Cerebellar nuclear complex (tissue), 1 donor: ENCODE data around the gene KLHL18.
A peak's percentile ranks its signal among the peaks of the same experiment; 100 is the strongest.
"Not testable (repeated sequence)": the region's sequence is repeated elsewhere in the genome, so short reads cannot be mapped to it uniquely, and the experiment has no call there.

Source experiments
- DNase-seq, 2 experiments: peaks; one replicate each; lab custom pipeline; 2025; lab: John Stamatoyannopoulos, UW

KLHL18 gene

DNA sequence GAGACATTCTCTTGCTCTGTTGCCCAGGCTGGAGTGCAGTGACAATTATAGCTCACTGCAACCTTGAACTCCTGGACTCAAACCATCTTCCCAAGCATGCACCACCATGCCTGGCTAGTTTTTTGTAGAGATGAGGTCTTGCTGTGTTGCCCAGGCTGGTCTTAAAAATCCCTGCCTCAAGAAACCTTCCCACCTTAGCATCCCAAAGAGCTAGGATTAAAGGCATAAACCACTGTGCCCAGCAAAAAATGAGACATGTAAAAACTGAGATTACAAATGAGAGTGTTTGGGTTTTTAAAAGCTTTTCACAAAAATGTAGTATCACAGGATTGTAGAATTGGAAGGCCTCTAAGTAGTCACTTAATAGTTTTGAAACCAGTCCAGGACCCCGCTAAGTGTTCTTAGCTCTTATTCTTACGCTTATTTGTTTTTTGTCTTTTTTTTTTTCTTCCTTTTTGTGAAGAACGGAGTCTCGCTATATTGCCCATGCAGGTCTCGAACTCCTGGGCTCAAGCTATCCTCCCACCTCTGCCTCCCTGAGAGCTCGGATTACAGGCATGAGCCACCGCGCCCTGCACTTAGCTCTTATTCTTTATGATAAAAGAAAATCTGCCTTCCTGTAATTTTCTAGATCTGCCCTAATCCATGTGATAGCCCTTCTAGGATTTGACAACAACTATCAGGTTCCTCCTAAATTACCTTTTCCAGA lies 31.5 kb downstream of the KLHL18 start:
- DNase-seq: no peak

GRCh38 chr3:47315069-47315647 lies 32.4 kb downstream of the KLHL18 start:
- DNase-seq: no peak

DNA sequence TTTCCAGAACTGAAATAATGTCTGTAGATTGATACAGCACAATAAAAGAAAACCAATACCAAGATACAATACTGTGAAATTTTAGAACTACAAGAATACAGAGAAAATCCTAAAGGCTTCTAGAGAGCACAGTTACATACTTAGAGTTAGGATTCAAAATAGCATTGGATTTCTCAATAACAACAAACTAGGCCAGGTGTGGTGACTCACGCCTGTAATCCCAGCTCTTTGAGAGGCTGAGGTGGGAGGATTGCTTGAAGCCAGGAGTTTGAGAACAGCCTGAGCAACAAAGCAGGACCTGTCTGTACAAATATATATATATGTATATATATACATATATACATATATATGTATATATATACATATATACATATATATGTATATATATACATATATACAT lies 33.4 kb downstream of the KLHL18 start:
- DNase-seq: not testable (repeated sequence)

- DNase-seq: no peak
These were observed 36.2 kb downstream of the KLHL18 start for GRCh38 chr3:47318916-47319315.

DNA sequence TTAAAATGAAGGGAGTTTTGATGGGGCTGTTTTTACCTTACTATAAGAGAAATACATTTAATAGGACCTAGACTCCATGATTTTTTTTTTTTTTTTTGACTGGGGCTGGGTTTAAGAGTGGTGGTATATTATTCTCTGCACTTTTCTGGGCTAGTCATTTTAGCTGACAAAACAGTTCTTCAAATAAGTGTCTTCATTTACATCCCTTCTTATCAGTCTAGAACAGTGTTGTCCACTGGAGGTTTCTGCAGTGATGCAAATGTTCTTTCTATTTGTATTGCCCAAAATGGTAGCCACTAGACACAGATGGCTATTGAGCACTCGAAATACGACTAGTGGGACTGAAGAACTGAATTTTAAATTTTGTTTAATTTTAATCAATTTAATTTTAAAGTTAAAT lies 37.2 kb downstream of the KLHL18 start:
- no peak for DNase-seq

GRCh38 chr3:47323431-47324277 lies 40.9 kb downstream of the KLHL18 start:
- DNase-seq: no peak

DNA sequence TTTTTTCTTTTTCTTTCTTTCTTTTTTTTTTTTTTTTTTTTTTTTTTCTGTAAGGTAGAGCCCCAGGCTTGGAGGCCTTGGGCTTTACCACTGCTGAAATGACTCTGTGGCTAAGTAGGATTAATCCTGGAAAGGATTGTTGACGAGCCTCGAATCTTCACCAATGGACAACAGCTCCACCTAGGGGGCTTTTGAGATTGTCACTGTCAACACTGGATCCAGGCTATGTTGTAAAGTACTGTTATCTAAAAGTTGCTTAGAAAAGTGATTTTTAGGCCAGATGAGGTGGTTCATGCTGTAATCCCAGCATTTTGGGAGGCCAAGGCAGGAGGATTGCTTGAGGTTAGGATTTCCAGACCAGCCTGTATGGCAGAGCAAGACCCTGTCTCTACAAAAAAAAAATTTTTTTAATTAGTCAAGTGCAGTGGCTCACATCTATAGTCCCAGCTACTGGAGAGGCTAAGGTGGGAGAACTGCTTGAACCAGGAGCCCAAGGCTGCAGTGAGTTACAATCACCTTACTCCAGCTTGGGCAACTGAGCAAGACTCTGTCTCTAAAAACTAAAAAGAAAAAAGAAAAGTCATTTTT lies 41.6 kb downstream of the KLHL18 start:
- peak in 1 of 2 experiments; percentile 3 for DNase-seq

DNA sequence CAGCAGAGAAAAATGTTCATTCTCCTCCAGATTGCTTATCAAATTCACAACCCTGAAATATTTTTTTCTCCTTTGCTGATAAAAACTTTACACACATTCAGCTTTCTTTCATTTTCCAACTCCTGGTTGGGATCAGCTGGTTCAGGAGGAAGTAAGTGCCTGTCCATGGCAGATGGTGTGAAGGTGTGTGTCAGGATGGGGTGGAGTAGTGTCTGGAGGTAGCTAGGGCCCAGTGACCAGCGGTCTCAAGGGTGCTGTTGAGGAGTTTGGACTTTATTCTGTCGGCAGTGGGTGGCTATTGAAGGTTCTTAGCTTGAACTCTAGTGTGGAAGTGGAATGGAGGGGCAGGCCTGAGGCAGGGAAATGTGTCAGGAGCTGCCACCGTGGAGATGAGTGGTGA lies 51.2 kb downstream of the KLHL18 start:
- no peak for DNase-seq

- no peak for DNase-seq
These were observed 54.9 kb downstream of the KLHL18 start for GRCh38 chr3:47337656-47338055.

DNA sequence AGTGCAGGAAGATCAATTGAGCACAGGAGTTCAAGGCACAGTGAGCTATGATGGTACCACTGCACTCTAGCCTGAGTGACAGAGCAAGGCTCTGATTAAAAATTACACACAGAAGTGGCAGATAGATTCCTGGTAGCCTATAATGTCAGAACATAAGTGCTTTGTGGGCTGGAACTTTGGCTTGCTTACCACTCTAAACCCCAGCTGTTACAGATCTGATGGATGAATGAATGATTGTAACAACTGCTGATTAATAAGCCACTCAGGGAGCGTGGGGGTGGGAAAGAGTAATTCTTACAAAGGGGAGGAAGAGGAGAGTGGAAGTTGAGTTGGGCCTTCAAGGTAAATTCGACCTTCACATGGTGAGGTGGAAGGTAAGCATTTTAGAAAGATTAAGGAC lies 57.2 kb downstream of the KLHL18 start:
- DNase-seq: no peak

DNA sequence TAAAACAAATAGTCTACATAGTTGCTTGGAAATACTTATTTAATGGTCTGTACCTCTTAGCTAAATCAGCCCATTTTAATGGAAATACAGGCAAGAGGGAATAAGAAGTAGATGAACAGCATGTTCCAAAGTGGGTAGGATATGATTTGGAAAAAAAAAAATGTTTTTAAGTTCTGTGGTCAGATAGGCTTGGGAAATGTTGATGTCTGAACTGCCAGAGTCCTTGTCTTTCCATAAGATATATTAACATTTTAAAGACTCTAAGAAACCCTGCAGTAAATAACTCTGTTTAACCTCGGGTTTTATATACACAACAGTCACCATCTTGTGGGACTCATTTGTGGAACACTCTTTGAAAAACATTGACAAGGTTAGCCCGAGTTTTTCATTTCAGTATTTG lies 58.1 kb downstream of the KLHL18 start:
- DNase-seq: no peak

DNA sequence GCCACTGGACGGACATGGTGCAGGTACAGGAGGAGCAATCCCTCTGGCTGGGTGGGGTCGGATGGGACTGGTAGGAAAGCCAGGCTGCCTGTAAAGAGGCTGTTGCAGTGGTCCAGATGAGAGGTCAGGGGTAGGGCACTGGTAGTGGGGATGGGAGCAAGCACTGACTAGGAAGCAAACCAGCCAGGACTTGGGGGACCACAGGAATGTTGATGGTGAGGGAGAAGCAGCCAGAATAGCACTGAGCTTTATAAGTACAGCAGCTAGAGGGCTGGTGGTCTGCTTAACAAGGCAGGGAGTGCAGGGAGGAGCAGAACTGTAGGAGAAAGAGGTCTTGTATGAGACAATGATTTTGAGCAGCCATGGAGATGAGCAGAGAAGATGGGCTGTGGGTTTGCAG lies 59.4 kb downstream of the KLHL18 start:
- DNase-seq: no peak

DNA sequence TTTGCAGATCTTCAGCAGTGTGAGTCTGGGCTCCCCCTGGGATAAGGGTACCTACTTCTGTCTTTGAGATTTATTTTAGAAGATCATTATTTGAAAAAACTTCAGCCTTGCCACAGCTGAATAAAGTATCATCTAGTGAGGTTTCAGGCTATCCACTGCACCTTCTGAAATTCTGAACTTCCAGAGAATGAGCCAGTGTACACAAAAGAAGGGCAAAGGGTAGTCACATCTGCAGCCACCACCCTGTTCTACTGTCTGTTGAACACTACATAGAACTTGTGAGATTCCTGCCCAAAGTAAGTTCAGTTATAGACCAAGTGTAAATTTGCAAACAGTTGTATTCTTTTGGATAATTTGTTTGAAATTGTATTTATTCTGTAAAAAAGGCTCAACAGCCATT lies 60.1 kb downstream of the KLHL18 start:
- DNase-seq: no peak

DNA sequence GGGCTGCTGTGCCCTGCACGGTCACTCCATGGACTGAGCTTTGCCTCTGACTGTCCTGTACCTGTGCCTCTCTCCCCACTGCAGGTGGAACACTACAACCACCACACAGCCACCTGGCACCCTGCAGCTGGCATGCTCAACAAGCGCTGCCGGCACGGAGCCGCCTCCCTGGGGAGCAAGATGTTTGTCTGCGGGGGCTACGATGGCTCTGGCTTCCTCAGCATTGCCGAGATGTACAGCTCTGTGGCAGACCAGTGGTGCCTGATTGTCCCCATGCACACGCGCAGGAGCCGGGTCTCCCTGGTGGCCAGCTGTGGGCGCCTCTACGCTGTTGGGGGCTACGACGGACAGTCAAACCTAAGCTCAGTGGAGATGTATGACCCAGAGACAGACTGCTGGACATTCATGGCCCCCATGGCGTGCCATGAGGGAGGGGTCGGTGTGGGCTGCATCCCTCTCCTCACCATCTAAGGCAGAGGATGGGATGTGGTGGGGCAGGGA lies 60.8 kb downstream of the KLHL18 start:
- no peak for DNase-seq

- no peak for DNase-seq
These were observed 62.2 kb downstream of the KLHL18 start for GRCh38 chr3:47344971-47345370.

- DNase-seq: no peak
These were observed 64.6 kb downstream of the KLHL18 start for GRCh38 chr3:47347217-47347801.

GRCh38 chr3:47348411-47349154 lies 65.8 kb downstream of the KLHL18 start:
- no peak for DNase-seq

DNA sequence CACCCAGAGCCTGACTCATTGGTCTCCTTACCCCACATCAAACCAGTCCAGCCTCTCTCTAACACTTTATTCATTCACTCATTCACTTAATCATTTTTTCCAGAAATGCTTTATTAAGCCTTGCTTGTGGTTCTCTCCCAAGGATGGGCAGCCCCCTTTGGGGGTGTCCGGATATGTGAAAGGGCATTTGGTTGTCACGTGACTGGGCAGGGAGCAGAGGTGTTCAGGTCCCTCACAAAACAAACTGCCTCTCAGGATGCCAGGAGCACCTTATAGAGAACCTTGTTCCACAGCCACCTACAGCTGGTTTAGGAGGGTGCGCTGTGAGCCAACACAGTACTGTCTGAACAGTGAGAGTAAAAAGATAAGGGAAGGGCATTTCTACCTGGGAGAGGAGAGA lies 72.3 kb downstream of the KLHL18 start:
- no peak for DNase-seq

DNA sequence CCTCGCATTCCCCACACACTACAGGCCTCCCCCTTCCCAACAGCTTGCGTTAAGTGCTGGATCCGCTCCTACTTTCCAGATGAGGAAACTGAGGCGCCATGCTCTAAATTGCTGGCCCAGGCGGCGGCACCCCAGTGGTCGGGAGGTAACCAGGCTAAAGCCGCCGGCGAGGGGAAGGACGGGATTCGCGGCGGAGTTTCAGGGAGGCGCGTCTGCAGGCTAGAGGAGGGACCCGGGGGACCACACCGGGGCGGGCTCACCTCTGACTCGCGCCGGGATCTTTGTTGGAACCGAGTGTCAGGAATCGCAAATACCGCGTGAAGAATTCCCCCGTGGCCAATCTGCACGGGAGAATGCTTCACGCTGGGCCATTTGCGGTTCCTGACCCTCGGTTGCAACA lies 73.5 kb downstream of the KLHL18 start:
- DNase-seq: no peak

- DNase-seq: no peak
These were observed 76.6 kb downstream of the KLHL18 start for GRCh38 chr3:47359323-47359722.

GRCh38 chr3:47360110-47360517 lies 77.4 kb downstream of the KLHL18 start:
- not testable (repeated sequence) for DNase-seq
